Midbrain (tissue), 1 donor: Measurements from ENCODE around the gene APBA3.

ENCODE experiments used
- DNase-seq: peaks from one replicate; lab custom pipeline; 2025; lab: John Stamatoyannopoulos, UW

APBA3 gene

DNA sequence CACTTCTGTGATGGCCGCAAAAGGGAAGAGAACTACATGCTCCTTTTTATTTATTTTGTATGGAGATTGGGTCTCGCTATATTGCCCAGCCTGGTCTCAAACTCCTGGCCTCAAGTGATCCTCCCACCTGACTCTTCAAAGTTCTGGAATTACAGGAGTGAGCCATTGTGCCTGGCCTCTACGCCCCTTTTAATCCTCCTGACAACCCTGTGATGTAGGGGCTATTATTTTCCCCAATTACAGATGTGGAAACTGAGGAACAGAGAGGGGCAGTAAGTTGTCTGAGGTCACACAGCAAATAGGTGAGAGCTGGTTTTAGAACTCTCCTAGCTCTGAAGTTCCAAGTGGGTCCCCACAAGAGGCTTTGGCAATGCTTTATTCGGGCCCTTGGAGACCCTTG lies 41.6 kb downstream of the APBA3 start:
- DNase-seq: no peak

DNA sequence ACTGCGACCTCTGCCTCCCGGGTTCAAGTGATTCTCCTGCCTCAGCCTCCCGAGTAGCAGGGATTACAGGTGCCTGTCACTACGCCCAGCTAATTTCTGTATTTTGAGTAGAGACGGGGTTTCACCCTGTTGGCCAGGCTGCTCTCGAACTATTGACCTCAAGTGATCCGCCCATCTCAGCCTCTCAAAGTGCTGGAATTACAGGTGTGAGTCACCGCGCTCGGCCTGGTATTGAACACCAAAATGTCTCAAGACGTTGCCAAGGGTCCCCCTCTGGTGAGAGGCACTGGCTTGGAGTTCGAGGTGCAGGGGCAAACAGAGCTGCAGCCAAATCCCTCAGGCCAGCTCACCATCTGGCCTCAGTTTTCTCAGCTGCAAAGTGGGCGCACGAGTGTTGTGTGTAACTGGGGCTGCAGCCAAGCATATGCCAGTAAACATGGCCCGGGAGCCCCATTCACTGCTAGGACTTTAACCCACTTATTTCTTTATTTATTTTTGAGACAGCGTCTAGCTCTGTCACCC lies 45.3 kb downstream of the APBA3 start:
- DNase-seq: no peak

DNA sequence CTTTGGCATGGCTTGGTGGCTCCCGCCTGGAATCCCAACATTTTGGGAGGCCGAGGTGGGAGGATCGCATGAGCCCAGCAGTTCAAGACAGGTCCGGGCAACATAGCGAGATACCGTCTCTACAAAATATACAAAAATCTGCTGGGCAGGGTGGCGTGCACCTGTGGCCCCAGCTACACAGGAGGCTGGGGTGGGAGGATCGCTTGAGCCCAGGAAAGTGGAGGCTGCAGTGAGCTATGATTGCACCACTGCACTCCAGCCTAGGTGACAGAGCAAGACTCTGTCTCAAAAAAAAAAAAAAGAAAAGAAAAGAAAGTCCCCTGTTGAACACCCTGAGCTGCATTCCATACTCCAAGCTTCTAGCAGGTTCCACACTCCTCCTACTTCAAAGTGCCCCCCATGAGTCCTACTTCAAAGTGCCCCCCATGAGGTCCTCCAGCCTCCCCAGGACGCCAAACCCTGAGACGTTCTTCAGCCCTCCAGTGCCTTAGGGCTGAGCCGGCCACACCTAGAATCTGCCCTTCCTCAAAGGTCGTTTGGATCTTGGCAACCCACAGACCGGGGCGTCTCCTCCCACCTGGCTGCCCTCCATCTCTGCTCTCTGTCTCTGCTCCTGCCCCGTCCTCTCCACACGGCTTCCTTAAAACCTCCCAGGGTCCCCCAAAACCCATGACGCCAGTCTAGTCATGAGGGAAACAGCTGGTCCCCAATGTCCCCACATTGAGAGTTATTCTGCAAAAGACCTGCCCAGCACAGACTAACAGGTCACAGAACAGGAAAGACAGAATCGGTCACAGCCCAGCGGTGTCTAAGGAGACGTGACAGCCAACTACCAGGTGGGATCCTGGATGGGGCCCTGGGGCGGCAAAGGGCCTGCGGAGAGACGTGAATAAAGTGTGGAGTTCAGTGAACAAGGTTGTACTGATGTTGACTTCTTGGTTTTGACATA lies 48.6 kb downstream of the APBA3 start:
- no peak for DNase-seq

DNA sequence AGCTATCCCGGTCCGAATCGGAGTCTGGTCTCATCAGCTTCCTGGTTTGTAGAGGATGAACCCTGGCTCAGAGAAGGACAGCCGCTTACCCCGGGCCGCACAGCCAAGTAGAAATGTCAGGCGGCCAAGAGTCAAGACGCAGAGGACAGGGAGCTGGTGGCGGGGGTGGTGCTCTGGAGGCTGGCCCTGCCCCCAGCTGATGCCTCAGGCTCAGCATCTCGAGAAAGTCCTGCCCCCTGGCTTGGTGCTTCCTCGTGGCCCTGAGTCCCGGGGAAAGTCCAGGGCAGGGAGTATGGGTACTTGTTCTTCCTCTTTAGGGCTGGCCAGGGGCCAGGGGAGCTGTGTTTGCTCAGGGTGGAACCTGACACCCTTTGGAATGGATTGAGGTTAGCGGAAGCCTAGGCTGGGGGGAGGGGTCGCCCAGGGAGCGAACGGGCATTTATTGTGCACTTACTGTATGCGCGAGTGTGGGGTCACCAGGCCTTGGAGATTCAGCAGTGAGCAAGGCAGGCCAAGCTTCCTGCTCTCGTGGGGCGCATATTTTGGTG lies 51.2 kb downstream of the APBA3 start:
- no peak for DNase-seq

DNA sequence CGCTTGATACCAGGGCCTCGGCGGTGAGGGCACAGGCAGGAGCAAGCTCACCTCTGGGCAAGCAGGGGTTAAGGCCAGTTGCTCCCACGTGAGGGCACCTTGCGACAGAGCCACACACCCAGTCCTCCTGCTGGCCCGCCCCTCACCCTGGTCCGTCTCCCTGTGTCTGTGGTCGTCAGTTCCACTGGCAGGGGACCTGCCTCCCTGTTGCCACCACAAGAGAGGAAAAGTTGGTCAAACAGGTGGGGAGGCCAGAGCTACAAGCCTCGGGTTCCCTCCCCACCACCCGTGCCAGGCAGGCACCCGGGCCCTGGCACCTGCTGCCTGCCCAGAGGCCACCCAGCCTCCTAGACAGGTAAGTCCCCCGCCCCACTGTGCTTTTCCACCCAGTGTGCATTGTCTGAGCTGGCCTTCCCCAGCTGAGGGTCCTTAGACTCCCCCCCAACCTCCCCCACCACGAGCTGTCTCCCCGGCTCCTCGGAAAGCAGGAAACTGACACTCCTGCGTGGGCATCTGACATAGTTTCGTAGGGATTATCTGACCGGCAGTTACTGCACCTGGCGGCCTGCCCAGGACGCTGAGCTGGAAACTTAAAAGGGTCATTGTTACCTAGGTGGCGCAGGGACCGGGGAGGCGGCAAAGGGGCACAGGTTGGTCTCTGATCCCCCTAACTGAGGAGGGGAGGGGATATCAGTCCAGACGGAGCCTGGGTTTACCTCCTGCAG lies 53.1 kb downstream of the APBA3 start, which contains the start of gene TJP3:
TJP3 (plus strand) TSS at position 178 of the 725 bp plus-strand sequence. CDS start 20,049 bp downstream, outside the sequence.
- no peak for DNase-seq

DNA sequence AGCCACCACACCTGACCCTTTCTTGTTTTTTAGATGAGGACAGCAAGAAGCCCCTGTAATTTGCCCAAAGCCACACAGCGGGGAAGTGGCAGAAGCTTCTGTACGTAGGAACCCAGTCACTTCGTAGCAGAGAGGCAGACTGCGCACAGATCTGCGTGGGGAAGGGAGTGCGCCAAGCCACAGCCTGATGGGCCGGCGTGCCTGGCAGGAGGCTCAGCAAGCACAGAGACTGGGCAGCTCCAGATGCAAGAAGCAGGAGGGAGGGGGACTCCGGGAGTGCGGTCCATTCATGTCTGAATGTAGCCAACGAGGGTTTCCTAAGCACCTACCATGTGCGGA lies 53.7 kb downstream of the APBA3 start:
- no peak for DNase-seq

DNA sequence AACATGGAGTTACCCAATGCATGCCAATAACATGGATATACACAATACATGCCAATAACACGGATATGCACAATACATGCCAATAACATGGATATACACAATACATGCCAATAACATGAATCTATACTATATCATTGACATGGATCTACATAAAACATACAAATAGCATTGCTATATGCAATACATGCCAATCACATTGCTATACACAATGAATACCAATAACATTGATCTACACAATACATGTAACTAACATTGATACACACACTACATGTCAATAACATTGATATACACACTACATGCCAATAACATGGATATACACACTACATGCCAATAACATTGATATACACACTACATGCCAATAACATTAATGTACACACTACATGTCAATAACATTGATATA lies 60.3 kb downstream of the APBA3 start:
- DNase-seq: no peak
